HAP-1 (cell line): ENCODE measurements around the gene RABGAP1L.

Source experiments
- DNase-seq, 2 experiments: peaks; one replicate each; pipeline ENCODE4 v3.0.0-alpha.2; 2016 to 2020; ENCODE audit warnings: low spot score in 2 of 2
- H3K27me3 ChIP-seq: fragments of 250-450 bp; sonication (Bioruptor Pico); 2 replicates; pipeline ENCODE4 v1.5.1; 2020; ENCODE audit warnings: low read depth, mild to moderate bottlenecking, moderate library complexity
- H3K36me3 ChIP-seq: fragments of 250-450 bp; sonication (Bioruptor Pico); replicated peaks from 2 replicates; pipeline ENCODE4 v1.5.1; 2020; ENCODE audit warnings: mild to moderate bottlenecking
- H3K4me1 ChIP-seq: fragments of 250-450 bp; sonication (Bioruptor Pico); 2 replicates; pipeline ENCODE4 v1.5.1; 2020; ENCODE audit warnings: mild to moderate bottlenecking
- H3K4me3 ChIP-seq: fragments of 250-450 bp; sonication (Bioruptor Pico); 2 replicates; pipeline ENCODE4 v1.5.1; 2020; ENCODE audit warnings: mild to moderate bottlenecking, moderate library complexity
- H3K9me3 ChIP-seq: fragments of 250-450 bp; sonication (Bioruptor Pico); 2 replicates; pipeline ENCODE4 v1.5.1; 2020; ENCODE audit warnings: mild to moderate bottlenecking, moderate library complexity
- in situ Hi-C: fragments of 300-500 bp; cut with MboI; formaldehyde crosslinking; loops from 3 replicates; pipeline ENCODE4 v1.14.3; 2020; ENCODE audit warnings: low sequenced_read_pairs, inconsistent platforms, mixed read lengths

RABGAP1L gene

GRCh38 chr1:174939775-174940545, 780.6 kb downstream of the RABGAP1L start:
- no peaks in the 10 kb centered on the region for H3K9me3 ChIP-seq
- no peaks in the 10 kb centered on the region; the same call in 1 of the 2 replicates for H3K4me1 ChIP-seq
- no peaks in the 10 kb centered on the region for H3K36me3 ChIP-seq
- no peaks in the 10 kb centered on the region for H3K27me3 ChIP-seq
- no peak overlapping the region for H3K4me3 ChIP-seq
- no peak for DNase-seq
- in situ Hi-C loops: no loop called here

- Histone ChIP-seq H3K9me3 (no peaks in the 10 kb centered on the region), H3K27me3 (no peaks in the 10 kb centered on the region), H3K36me3 (no peaks in the 10 kb centered on the region), H3K4me1 (no peaks in the 10 kb centered on the region; the same call in 1 of the 2 replicates), H3K4me3 (no peak overlapping the region)
- in situ Hi-C loops: no loop called here
- no peak for DNase-seq
Observed at GRCh38 chr1:174940646-174941175, 781.4 kb downstream of the RABGAP1L start.

- no peak for DNase-seq
- H3K4me3 ChIP-seq: no peak overlapping the region
- no peaks in the 10 kb centered on the region for H3K36me3 ChIP-seq
- H3K27me3 ChIP-seq: no peaks in the 10 kb centered on the region
- no peaks in the 10 kb centered on the region; the same call in 1 of the 2 replicates for H3K4me1 ChIP-seq
- in situ Hi-C loops: no loop called here
- no peaks in the 10 kb centered on the region for H3K9me3 ChIP-seq
Observed at GRCh38 chr1:174942547-174943255, 783.4 kb downstream of the RABGAP1L start.

GRCh38 chr1:174946031-174946430, 786.7 kb downstream of the RABGAP1L start:
- in situ Hi-C loops: no loop called here
- DNase-seq: no peak
- Histone ChIP-seq H3K36me3 (no peaks in the 10 kb centered on the region), H3K27me3 (no peaks in the 10 kb centered on the region), H3K4me3 (no peak overlapping the region), H3K4me1 (no peaks in the 10 kb centered on the region; the same call in 1 of the 2 replicates), H3K9me3 (no peaks in the 10 kb centered on the region)

- no peaks in the 10 kb centered on the region; the same call in 1 of the 2 replicates for H3K4me1 ChIP-seq
- H3K9me3 ChIP-seq: no peaks in the 10 kb centered on the region
- in situ Hi-C loops: no loop called here
- no peaks in the 10 kb centered on the region for H3K27me3 ChIP-seq
- H3K36me3 ChIP-seq: no peaks in the 10 kb centered on the region
- no peak overlapping the region for H3K4me3 ChIP-seq
- DNase-seq: no peak
Observed at GRCh38 chr1:174949061-174949460, 789.7 kb downstream of the RABGAP1L start.

GRCh38 chr1:174949645-174950044, 790.3 kb downstream of the RABGAP1L start:
- in situ Hi-C loops: no loop called here
- Histone ChIP-seq H3K4me1 (no peaks in the 10 kb centered on the region; the same call in 1 of the 2 replicates), H3K9me3 (no peaks in the 10 kb centered on the region), H3K27me3 (no peaks in the 10 kb centered on the region), H3K36me3 (no peaks in the 10 kb centered on the region), H3K4me3 (no peak overlapping the region)
- no peak for DNase-seq

- no peaks in the 10 kb centered on the region; the same call in 1 of the 2 replicates for H3K27me3 ChIP-seq
- H3K4me3 ChIP-seq: no peak overlapping the region
- H3K36me3 ChIP-seq: no peaks in the 10 kb centered on the region
- H3K4me1 ChIP-seq: no peaks in the 10 kb centered on the region
- in situ Hi-C loops: no loop called here
- no peak for DNase-seq
- H3K9me3 ChIP-seq: no peaks in the 10 kb centered on the region
Observed at GRCh38 chr1:174953285-174954072, 794.2 kb downstream of the RABGAP1L start.

GRCh38 chr1:174954073-174954460, 794.7 kb downstream of the RABGAP1L start:
- no peaks in the 10 kb centered on the region for H3K36me3 ChIP-seq
- in situ Hi-C loops: no loop called here
- H3K9me3 ChIP-seq: no peaks in the 10 kb centered on the region
- no peaks in the 10 kb centered on the region for H3K4me1 ChIP-seq
- no peaks in the 10 kb centered on the region; the same call in 1 of the 2 replicates for H3K27me3 ChIP-seq
- no peak for DNase-seq
- H3K4me3 ChIP-seq: no peak overlapping the region

- DNase-seq: no peak
- in situ Hi-C loops: no loop called here
Observed at GRCh38 chr1:174954671-174955669, 795.6 kb downstream of the RABGAP1L start.

GRCh38 chr1:174956086-174956485, 796.8 kb downstream of the RABGAP1L start:
- no peak for DNase-seq
- Histone ChIP-seq H3K9me3 (no peaks in the 10 kb centered on the region), H3K4me1 (no peaks in the 10 kb centered on the region), H3K36me3 (no peaks in the 10 kb centered on the region), H3K27me3 (no peaks in the 10 kb centered on the region; the same call in 1 of the 2 replicates), H3K4me3 (no peak overlapping the region)
- in situ Hi-C loops: no loop called here

More at GRCh38 chr1:174954671-174955669, 795.6 kb downstream of the RABGAP1L start:
- no peak overlapping the region for H3K4me3 ChIP-seq
- no peaks in the 10 kb centered on the region for H3K36me3 ChIP-seq
- H3K4me1 ChIP-seq: no peaks in the 10 kb centered on the region
- no peaks in the 10 kb centered on the region; the same call in 1 of the 2 replicates for H3K27me3 ChIP-seq
- no peaks in the 10 kb centered on the region for H3K9me3 ChIP-seq

- no peak overlapping the region for H3K4me3 ChIP-seq
- H3K36me3 ChIP-seq: no peaks in the 10 kb centered on the region
- DNase-seq: no peak
- H3K9me3 ChIP-seq: no peaks in the 10 kb centered on the region
- no peaks in the 10 kb centered on the region for H3K4me1 ChIP-seq
- in situ Hi-C loops: no loop called here
- H3K27me3 ChIP-seq: no peaks in the 10 kb centered on the region; the same call in 1 of the 2 replicates
Observed at GRCh38 chr1:174956976-174957375, 797.7 kb downstream of the RABGAP1L start.

GRCh38 chr1:174957829-174958228, 798.5 kb downstream of the RABGAP1L start:
- no peak for DNase-seq
- Histone ChIP-seq H3K4me3 (no peak overlapping the region), H3K4me1 (no peaks in the 10 kb centered on the region), H3K9me3 (no peaks in the 10 kb centered on the region), H3K27me3 (no peaks in the 10 kb centered on the region; the same call in 1 of the 2 replicates), H3K36me3 (no peaks in the 10 kb centered on the region)
- in situ Hi-C loops: no loop called here
